Measurements from ENCODE around the gene ATP6V1G2. TPM values are rescaled to one million over a fixed set of nuclear protein-coding genes. Genes with fewer than 3 reads are reported as not detected.

ATP6V1G2 gene
- total and polyA plus RNA-seq, 2 of the 4 experiments (the other 2 are of a cell fraction), result 1.4 to 6.5 TPM

DNA sequence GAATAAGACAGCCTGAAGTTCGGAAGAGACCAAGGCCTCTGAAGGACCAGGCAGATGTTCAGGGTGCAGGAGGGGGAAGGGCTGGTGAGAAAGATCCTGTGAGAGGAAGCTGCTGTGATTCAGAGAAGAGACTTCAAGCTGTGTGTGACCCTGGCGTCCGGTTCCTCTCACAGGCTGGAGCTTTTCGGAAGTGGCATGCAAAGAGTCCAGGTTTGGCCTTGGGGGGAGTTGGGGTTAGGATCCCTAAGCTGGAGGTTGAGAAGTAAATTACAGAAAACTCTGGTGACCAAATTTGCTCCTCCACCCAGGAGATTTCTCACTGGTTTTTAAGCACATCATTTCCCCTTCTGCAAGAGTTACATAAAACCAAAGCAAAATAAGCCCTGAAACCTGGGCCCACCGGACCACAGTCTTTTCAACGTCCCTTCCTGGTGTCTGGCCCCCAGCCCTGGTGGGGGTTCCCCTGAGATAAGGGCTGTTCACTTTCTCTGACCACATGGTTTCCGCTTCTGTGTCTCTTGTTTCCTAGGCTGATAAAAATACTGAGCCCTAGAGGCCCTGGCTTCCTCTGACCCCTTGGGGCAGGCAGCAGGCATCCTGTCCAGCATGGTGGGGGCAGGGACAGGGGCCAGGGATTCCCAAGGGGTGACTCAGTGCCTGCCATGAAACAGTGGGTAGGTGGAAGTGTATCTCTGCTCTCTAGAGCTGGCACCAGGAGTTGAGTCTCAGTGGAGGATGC is 13.7 kb upstream of the ATP6V1G2 start (continued):
- TF ChIP-seq, protein P1, sequence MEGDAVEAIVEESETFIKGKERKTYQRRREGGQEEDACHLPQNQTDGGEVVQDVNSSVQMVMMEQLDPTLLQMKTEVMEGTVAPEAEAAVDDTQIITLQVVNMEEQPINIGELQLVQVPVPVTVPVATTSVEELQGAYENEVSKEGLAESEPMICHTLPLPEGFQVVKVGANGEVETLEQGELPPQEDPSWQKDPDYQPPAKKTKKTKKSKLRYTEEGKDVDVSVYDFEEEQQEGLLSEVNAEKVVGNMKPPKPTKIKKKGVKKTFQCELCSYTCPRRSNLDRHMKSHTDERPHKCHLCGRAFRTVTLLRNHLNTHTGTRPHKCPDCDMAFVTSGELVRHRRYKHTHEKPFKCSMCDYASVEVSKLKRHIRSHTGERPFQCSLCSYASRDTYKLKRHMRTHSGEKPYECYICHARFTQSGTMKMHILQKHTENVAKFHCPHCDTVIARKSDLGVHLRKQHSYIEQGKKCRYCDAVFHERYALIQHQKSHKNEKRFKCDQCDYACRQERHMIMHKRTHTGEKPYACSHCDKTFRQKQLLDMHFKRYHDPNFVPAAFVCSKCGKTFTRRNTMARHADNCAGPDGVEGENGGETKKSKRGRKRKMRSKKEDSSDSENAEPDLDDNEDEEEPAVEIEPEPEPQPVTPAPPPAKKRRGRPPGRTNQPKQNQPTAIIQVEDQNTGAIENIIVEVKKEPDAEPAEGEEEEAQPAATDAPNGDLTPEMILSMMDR (conservative IDR thresholded peaks at IDR 0.05; ENCODE audit: low read depth, low read length), result no peak
- TF ChIP-seq CEBPB (IDR thresholded peaks at IDR 0.05; ENCODE audit: low read depth, low read length), result no peak

DNA sequence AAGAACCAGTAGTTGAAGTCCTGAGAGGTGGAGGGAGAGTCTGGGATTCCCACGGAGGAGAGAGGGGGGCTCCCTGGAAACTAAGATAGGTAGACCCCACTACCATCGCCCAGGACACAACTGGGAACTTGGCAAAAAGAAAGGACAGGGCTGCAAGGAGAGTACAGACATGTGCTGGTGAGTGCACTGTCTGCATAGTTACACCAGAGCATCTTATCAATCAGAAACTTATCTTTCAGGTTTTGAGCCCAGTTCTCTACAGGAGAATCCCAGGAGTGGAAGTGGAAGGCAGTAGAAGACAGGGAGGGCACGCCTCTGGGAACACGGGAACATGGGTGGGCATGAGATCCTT is 13.2 kb upstream of the ATP6V1G2 start:
- H3K9me3 ChIP-seq (ENCODE audit: control insufficient read depth, insufficient read depth, low read length), result no peaks in the 10 kb centered on the region
- H2BK20ac ChIP-seq (ENCODE audit: low read depth, low read length), result peak overlapping the region; percentile 14; the same call in 1 of the 2 replicates
- ChIA-PET POLR2A (ENCODE audit: unreplicated experiment) (no interaction called here), CTCF (no interaction called here)
- peak overlapping the region; percentile 9 for H2AFZ ChIP-seq (replicated peaks; ENCODE audit: low read length, poor library complexity)
- peak overlapping the region; percentile 66 for H3K4ac ChIP-seq (ENCODE audit: low read depth, low read length)
- WGBS, 2 experiments (ENCODE audit: extremely low coverage in 2 of 2, insufficient read length in 1 of 2), result 85% methylated on average over 3 of the region's 4 CpGs; no CpG with 5 or more reads in 1 of the 2 experiments
- intact Hi-C loops (cut with micrococcal nuclease) (no loop called here), in situ Hi-C loops (cut with MboI; ENCODE audit: low sequenced_read_pairs) (no loop called here), dilution Hi-C loops (cut with HindIII; ENCODE audit: low sequenced_read_pairs, unreplicated experiment) (no loop called here)
- ATAC-seq (ENCODE audit: low read depth), result no peak
- no peak overlapping the region for H3K4me2 ChIP-seq (ENCODE audit: low read depth, low read length)
- H3K9ac ChIP-seq (ENCODE audit: low read depth, low read length), result no peak overlapping the region
- H2AK9ac ChIP-seq (replicated peaks; ENCODE audit: low read depth, low read length, poor library complexity), result peak overlapping the region; percentile 74
- H3K18ac ChIP-seq (ENCODE audit: low read depth, low read length), result no peak overlapping the region
- peak overlapping the region; percentile 78; the same call in 1 of the 2 replicates for H2AK5ac ChIP-seq (ENCODE audit: low read depth, low read length)
- peaks cover 9 to 20% of the 10 kb centered on the region in 2 experiments; a peak in 3 of 4 replicates for H3K79me1 ChIP-seq (ENCODE audit: low read depth in 1 of 2, low read length in 2 of 2)
- peak overlapping the region; percentile 52; the same call in 1 of the 2 replicates for H3K14ac ChIP-seq (replicated peaks; ENCODE audit: low read depth, low read length)
- H4K20me1 ChIP-seq (ENCODE audit: insufficient read depth, low read length), result no peaks in the 10 kb centered on the region
- no peak overlapping the region for H3K4me3 ChIP-seq (ENCODE audit: insufficient read depth, low read depth, low read length)
- peak overlapping the region; percentile 52 for H4K91ac ChIP-seq (ENCODE audit: insufficient read depth, low read depth, low read length)
- H3K56ac ChIP-seq (ENCODE audit: extremely low read depth, insufficient read depth, low read length), result no peak overlapping the region
- no peaks in the 10 kb centered on the region for H3K27me3 ChIP-seq (ENCODE audit: control insufficient read depth, insufficient read depth, low read length)
- peak overlapping the region; percentile 46 for H2BK5ac ChIP-seq (ENCODE audit: low read depth, low read length, poor library complexity, severe bottlenecking)
- DNase-seq, result no peak
- H2BK120ac ChIP-seq (ENCODE audit: low read depth, low read length), result 0 out of 2 replicates have a peak overlapping the region, but pooled peaks have one; percentile 72
- H3K9me1 ChIP-seq (ENCODE audit: insufficient read depth, low read length), result peaks cover 19% of the 10 kb centered on the region; the same call in 1 of the 2 replicates
- H3K23ac ChIP-seq (ENCODE audit: low read depth, low read length), result peak overlapping the region; percentile 59; the same call in 1 of the 2 replicates
- no TSS peak for BruUV-seq (replicated peaks)
- peaks cover 18% of the 10 kb centered on the region for H3K4me1 ChIP-seq (ENCODE audit: control insufficient read depth, insufficient read depth, low read length)
- H3K36me3 ChIP-seq (ENCODE audit: control insufficient read depth, insufficient read depth, low read length), result peaks cover 28% of the 10 kb centered on the region
- no peak overlapping the region for H3K27ac ChIP-seq (ENCODE audit: insufficient read depth, low read length)
- H4K5ac ChIP-seq (ENCODE audit: low read depth, low read length), result no peak overlapping the region
- H4K8ac ChIP-seq (ENCODE audit: low read depth in 2 of 2, low read length in 2 of 2), result peak overlapping the region in 1 of 2 experiments; percentile 57; a peak in 1 of 4 replicates
- H2BK15ac ChIP-seq (ENCODE audit: low read depth, low read length), result peak overlapping the region; percentile 21; the same call in 1 of the 3 replicates
- TF ChIP-seq RAD21 (IDR thresholded peaks at IDR 0.05; ENCODE audit: low read length) (no peak), MXI1 (IDR thresholded peaks at IDR 0.05; ENCODE audit: borderline replicate concordance, low read depth, low read length) (no peak), CHD1 (IDR thresholded peaks at IDR 0.05; ENCODE audit: low read depth, low read length) (no peak), NFE2L2 (IDR thresholded peaks at IDR 0.05; ENCODE audit: low read depth, low read length) (no peak), POLR2A (IDR thresholded peaks at IDR 0.05; ENCODE audit: low read depth, low read length) (no peak), RCOR1 (IDR thresholded peaks at IDR 0.05; ENCODE audit: insufficient replicate concordance, low read length) (no peak), CEBPB (IDR thresholded peaks at IDR 0.05; ENCODE audit: low read depth, low read length) (no peak), BHLHE40 (IDR thresholded peaks at IDR 0.05; ENCODE audit: low read depth, low read length) (no peak), SMC3 (IDR thresholded peaks at IDR 0.05; ENCODE audit: low read depth, low read length) (no peak), FOS (IDR thresholded peaks at IDR 0.05; ENCODE audit: low read depth, low read length) (no peak), MAZ (IDR thresholded peaks at IDR 0.05; ENCODE audit: borderline replicate concordance, low read depth, low read length) (no peak)
- TF ChIP-seq, protein P1 (conservative IDR thresholded peaks at IDR 0.05; ENCODE audit: low read depth, low read length), result no peak
